ENCODE data around the gene GLOD4.
A peak's percentile ranks its signal among the peaks of the same experiment; 100 is the strongest.

DNA sequence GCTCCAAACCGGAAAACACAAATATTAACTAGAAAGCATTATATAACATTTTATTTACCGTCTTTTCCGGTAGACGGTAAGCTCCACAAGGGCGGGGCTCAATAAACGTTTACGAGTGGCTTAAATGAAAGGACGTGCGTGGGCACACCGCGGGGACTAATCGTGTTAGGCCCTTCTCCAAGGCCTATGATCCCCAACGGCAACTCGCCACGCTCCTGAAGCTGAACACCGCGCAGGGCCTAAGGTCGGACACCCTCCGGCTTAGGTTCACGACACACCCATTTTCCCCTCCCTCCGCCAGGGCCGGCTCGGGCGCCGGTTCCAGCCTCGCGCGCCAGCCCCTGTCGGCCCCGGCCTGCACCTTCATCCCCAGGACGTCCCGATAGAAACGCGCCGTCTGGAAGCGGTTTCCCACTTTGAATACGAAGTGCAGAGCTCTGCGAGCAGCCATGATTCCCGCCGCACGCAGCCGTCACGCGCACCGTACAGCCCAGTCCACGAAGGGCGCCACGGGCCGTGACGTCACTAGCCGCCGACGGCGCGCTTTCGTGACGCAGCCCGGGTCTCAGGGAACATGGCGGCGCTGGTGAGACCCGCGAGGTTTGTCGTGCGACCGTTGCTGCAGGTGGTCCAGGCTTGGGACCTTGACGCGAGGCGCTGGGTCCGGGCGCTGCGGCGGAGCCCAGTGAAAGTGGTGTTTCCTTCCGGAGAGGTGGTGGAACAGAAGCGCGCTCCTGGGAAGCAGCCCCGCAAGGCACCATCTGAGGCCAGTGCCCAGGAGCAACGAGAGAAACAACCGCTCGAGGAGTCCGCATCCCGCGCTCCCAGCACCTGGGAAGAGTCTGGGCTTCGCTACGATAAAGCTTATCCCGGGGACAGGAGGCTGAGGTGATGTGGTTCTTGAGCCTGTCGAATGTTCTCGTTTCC, at the start of gene GLOD4, which contains the start of gene MRM3:
- peak in 1 of 2 donors; percentile 99 for TF ChIP-seq EP300 (IDR thresholded peaks at IDR 0.05)
- TF ChIP-seq, protein P1, sequence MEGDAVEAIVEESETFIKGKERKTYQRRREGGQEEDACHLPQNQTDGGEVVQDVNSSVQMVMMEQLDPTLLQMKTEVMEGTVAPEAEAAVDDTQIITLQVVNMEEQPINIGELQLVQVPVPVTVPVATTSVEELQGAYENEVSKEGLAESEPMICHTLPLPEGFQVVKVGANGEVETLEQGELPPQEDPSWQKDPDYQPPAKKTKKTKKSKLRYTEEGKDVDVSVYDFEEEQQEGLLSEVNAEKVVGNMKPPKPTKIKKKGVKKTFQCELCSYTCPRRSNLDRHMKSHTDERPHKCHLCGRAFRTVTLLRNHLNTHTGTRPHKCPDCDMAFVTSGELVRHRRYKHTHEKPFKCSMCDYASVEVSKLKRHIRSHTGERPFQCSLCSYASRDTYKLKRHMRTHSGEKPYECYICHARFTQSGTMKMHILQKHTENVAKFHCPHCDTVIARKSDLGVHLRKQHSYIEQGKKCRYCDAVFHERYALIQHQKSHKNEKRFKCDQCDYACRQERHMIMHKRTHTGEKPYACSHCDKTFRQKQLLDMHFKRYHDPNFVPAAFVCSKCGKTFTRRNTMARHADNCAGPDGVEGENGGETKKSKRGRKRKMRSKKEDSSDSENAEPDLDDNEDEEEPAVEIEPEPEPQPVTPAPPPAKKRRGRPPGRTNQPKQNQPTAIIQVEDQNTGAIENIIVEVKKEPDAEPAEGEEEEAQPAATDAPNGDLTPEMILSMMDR (IDR thresholded peaks at IDR 0.05): peak in 3 of 5 experiments; percentile 22 to 74 (median 70)

Measured in tibial nerve (tissue), 4 donors.